ENCODE measurements around the gene NUPR1.

DNA sequence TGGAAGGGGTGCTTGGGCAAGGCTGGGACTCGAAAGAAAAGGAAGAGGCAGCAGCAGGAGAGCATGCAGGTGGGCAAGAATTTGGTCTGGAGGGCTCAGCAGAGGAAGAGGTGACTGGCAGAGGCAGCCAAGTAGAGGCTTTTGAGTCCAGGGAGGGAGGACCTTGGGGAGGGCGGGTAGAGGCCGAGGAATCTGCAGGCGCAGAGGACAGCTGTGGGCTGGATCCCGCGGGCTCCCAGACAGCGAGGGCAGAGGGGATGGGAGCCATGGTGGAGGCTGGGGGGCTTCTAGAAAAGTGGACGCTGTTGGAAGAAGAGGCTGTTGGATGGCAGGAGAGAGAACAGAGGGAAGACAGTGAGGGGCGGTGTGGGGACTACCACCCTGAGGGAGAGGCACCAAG lies 41.4 kb downstream of the NUPR1 start:
- no peak for TF ChIP-seq EZH2 (optimal IDR thresholded peaks at IDR 0.05; ENCODE audit: low read depth, low read length)
- TF ChIP-seq, protein P1, sequence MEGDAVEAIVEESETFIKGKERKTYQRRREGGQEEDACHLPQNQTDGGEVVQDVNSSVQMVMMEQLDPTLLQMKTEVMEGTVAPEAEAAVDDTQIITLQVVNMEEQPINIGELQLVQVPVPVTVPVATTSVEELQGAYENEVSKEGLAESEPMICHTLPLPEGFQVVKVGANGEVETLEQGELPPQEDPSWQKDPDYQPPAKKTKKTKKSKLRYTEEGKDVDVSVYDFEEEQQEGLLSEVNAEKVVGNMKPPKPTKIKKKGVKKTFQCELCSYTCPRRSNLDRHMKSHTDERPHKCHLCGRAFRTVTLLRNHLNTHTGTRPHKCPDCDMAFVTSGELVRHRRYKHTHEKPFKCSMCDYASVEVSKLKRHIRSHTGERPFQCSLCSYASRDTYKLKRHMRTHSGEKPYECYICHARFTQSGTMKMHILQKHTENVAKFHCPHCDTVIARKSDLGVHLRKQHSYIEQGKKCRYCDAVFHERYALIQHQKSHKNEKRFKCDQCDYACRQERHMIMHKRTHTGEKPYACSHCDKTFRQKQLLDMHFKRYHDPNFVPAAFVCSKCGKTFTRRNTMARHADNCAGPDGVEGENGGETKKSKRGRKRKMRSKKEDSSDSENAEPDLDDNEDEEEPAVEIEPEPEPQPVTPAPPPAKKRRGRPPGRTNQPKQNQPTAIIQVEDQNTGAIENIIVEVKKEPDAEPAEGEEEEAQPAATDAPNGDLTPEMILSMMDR (IDR thresholded peaks at IDR 0.05; ENCODE audit: low read length) = no peak

All from MM.1S (cell line).